Kidney capillary endothelial cell (primary cell): ENCODE data around the gene LRRC49.
"Not testable (repeated sequence)": the region's sequence is repeated elsewhere in the genome, so short reads cannot be mapped to it uniquely, and the experiment has no call there.

Experiments used
- DNase-seq: peaks from one replicate; pipeline ENCODE4 v3.0.0-alpha.2; 2018; ENCODE audit warnings: low spot score

Gene LRRC49

GRCh38 chr15:70892002-70892911 is at the start of gene LRRC49, which contains the start of gene THAP10:
LRRC49 (plus strand) TSS chr15:70892826; CDS start chr15:70892895, 69 bp downstream.
THAP10 (minus strand) TSS chr15:70892433; CDS start chr15:70892272, 161 bp downstream.
- peak; percentile 96 for DNase-seq

- no peak for DNase-seq
These were observed 46.8 kb upstream of the LRRC49 start for GRCh38 chr15:70845602-70846360.

GRCh38 chr15:70851889-70852288 is 40.7 kb upstream of the LRRC49 start:
- DNase-seq, result no peak

- peak; percentile 41 for DNase-seq
These were observed 39.9 kb upstream of the LRRC49 start for GRCh38 chr15:70852501-70853317.

- peak; percentile 26 for DNase-seq
These were observed 39.2 kb upstream of the LRRC49 start for GRCh38 chr15:70853318-70853972.

- DNase-seq, result peak; percentile 35
These were observed 38.5 kb upstream of the LRRC49 start, which contains the start of gene LARP6 for GRCh38 chr15:70853973-70854665. LARP6 (minus strand) TSS chr15:70854157; CDS start chr15:70854088, 69 bp downstream.

- DNase-seq, result no peak
These were observed 38.0 kb upstream of the LRRC49 start for GRCh38 chr15:70854666-70854976.

GRCh38 chr15:70855764-70856163 is 36.9 kb upstream of the LRRC49 start:
- no peak for DNase-seq

GRCh38 chr15:70856177-70856883 is 36.3 kb upstream of the LRRC49 start:
- no peak for DNase-seq

- DNase-seq, result peak; percentile 88
These were observed 35.6 kb upstream of the LRRC49 start for GRCh38 chr15:70856884-70857561.

- DNase-seq, result no peak
These were observed 34.9 kb upstream of the LRRC49 start for GRCh38 chr15:70857562-70858285.

GRCh38 chr15:70858614-70859321 is 33.9 kb upstream of the LRRC49 start:
- DNase-seq, result not testable (repeated sequence)

- no peak for DNase-seq
These were observed 33.2 kb upstream of the LRRC49 start for GRCh38 chr15:70859322-70859908.

- DNase-seq, result no peak
These were observed 32.6 kb upstream of the LRRC49 start for GRCh38 chr15:70859998-70860397.

GRCh38 chr15:70863450-70864218 is 29.0 kb upstream of the LRRC49 start:
- peak; percentile 65 for DNase-seq

- DNase-seq, result no peak
These were observed 25.5 kb upstream of the LRRC49 start for GRCh38 chr15:70866982-70867641.
